GM12878 (cell line): Measurements from ENCODE around the gene STK16. TPM values are rescaled to one million over a fixed set of nuclear protein-coding genes. Genes with fewer than 3 reads are reported as not detected.
A peak's percentile ranks its signal among the peaks of the same experiment; 100 is the strongest.

ENCODE experiments used
- ATAC-seq: fragments of 200-7000 bp; cut with Tn5 transposase; 3 replicates; pipeline ENCODE4 v1.9.1; 2020; ENCODE audit warnings: mild to moderate bottlenecking, moderate library complexity
- BruUV-seq: library from RNA; stranded (reverse); fragments of 400-500 nt; replicated peaks from 2 replicates; lab custom pipeline; 2021; lab: Mats Ljungman, UMichigan
- CTCF ChIA-PET: fragments of 300-600 bp; sonication (Branson Sonifier 250); formaldehyde crosslinking; extraction: SDS; loops from one replicate; lab custom pipeline; 2021; ENCODE audit warnings: inconsistent platforms; lab: Yijun Ruan, JAX
- POLR2A ChIA-PET: fragments of 350-600 bp; formaldehyde crosslinking; extraction: SDS; loops from one replicate; lab custom pipeline; 2021; ENCODE audit warnings: inconsistent platforms; lab: Charles Lee
- RAD21 ChIA-PET: fragments of 300-600 bp; sonication (Branson Sonifier 250); formaldehyde crosslinking; loops from one replicate; lab custom pipeline; 2023; ENCODE audit warnings: antibody characterized with exemption; ENCODE audit not compliant: unreplicated experiment; lab: Charles Lee
- SMC1A ChIA-PET: fragments of 300-600 bp; sonication (Branson Sonifier 250); formaldehyde crosslinking; loops from one replicate; lab custom pipeline; 2023; ENCODE audit not compliant: unreplicated experiment, uncharacterized antibody; lab: Charles Lee
- DNase-seq: peaks from one replicate; pipeline ENCODE4 v3.0.0-alpha.2; 2011; ENCODE audit warnings: low read depth, low spot score
- FAIRE-seq: peaks from 3 replicates; lab custom pipeline; 2011; peaks lifted over from hg19 to GRCh38; lab: Jason Lieb, UNC
- H2AFZ ChIP-seq: 2 replicates; pipeline ENCODE4 v1.6.0; 2011; ENCODE audit warnings: low read depth, low read length, control low read depth; ENCODE audit not compliant: control insufficient read depth
- H3K27ac ChIP-seq: 2 replicates; pipeline ENCODE4 v1.5.1; 2011; ENCODE audit warnings: control low read depth; ENCODE audit not compliant: control insufficient read depth, insufficient read depth
- H3K27me3 ChIP-seq, 2 experiments: replicated peaks in 1 of 2; 2 replicates each; pipeline versions ENCODE4 v1.6.0 to v1.6.1; 2011; ENCODE audit warnings: low read length in 1 of 2; ENCODE audit not compliant: control insufficient read depth in 2 of 2, insufficient read depth in 2 of 2
- H3K36me3 ChIP-seq, 2 experiments: 2 replicates each; pipeline ENCODE4 v1.5.1; 2011; ENCODE audit warnings: low read length in 1 of 2; ENCODE audit not compliant: control insufficient read depth in 2 of 2, insufficient read depth in 2 of 2
- H3K4me1 ChIP-seq: 2 replicates; pipeline ENCODE4 v1.6.1; 2011; ENCODE audit warnings: mild to moderate bottlenecking, low read length, moderate library complexity, mixed read lengths; ENCODE audit not compliant: control insufficient read depth, insufficient read depth
- H3K4me2 ChIP-seq: 2 replicates; pipeline ENCODE4 v1.6.0; 2011; ENCODE audit warnings: control low read depth; ENCODE audit not compliant: control insufficient read depth, insufficient read depth
- H3K4me3 ChIP-seq: fragments of 200-600 bp; sonication (generic); 2 replicates; pipeline ENCODE4 v1.5.1; 2016
- H3K79me2 ChIP-seq: 2 replicates; pipeline ENCODE4 v1.6.0; 2011; ENCODE audit warnings: low read length; ENCODE audit not compliant: control insufficient read depth, insufficient read depth
- H3K9ac ChIP-seq: 2 replicates; pipeline ENCODE4 v1.8.0; 2011; ENCODE audit warnings: low read length, control low read depth, mixed read lengths; ENCODE audit not compliant: control insufficient read depth, insufficient read depth
- H3K9me3 ChIP-seq: replicated peaks from 3 replicates; pipeline ENCODE4 v1.5.1; 2011; ENCODE audit warnings: mild to moderate bottlenecking, low read length; ENCODE audit not compliant: control insufficient read depth, insufficient read depth
- H4K20me1 ChIP-seq: 2 replicates; pipeline ENCODE4 v1.6.0; 2011; ENCODE audit not compliant: control insufficient read depth, insufficient read depth
- POLR2A ChIP-seq: IDR thresholded peaks from 2 replicates; pipeline ENCODE4 v1.6.1; 2011; ENCODE audit warnings: low read depth, mild to moderate bottlenecking, low read length
- RUNX3 ChIP-seq: IDR thresholded peaks from 2 replicates; pipeline ENCODE4 v1.6.1; 2012; ENCODE audit warnings: low read length, inconsistent platforms
- STAT1 ChIP-seq: fragments of 450-650 bp; conservative IDR thresholded peaks from 2 replicates; pipeline ENCODE4 v1.6.1; 2014; ENCODE audit warnings: antibody characterized with exemption, mild to moderate bottlenecking
- ZNF622 ChIP-seq: fragments of 450-650 bp; IDR thresholded peaks from 2 replicates; pipeline ENCODE4 v1.6.1; 2017; ENCODE audit warnings: mild to moderate bottlenecking, inconsistent platforms
- WGBS: methylation state at CpG from one replicate; pipeline ENCODE4 v1.1.6; 2016; ENCODE audit warnings: low lambda C conversion rate; ENCODE audit not compliant: insufficient replicate concordance, insufficient coverage; ENCODE audit errors: missing lambda C conversion rate; 5-methylcytosine and 5-hydroxymethylcytosine counted together
- in situ Hi-C: fragments of 300-500 bp; cut with MboI; formaldehyde crosslinking; loops from 9 replicates; pipeline ENCODE4 v1.14.3; 2018; ENCODE audit warnings: mixed read lengths
- intact Hi-C: fragments of 100-400 bp; cut with micrococcal nuclease; formaldehyde crosslinking; loops from one replicate; pipeline ENCODE4 v1.14.2; 2022; ENCODE audit not compliant: unreplicated experiment
- polyA plus RNA-seq, 11 experiments: library from polyadenylated mRNA; depleted of rRNA in 4 of 11; unstranded in 6 of 11; stranded (reverse) in 5 of 11; fragments of >200 nt; fragmentation: Nextera tagmentation in 4 of 11; fragmentation: Illumina TruSeq in 1 of 11; extraction: Ambion mirVana in 4 of 11; extraction: Trizol in 1 of 11; gene quantifications; 1 replicate in 1 of 11; 2 replicates in 10 of 11; pipeline versions ENCODE4 v1.2.1 to v1.2.3, GENCODE V29; 2011 to 2016; ENCODE audit warnings: inconsistent platforms in 2 of 11, missing spikeins in 2 of 11, low read depth in 1 of 11
- total RNA-seq, 4 experiments: library from RNA; depleted of rRNA in 3 of 4; stranded (reverse); fragments of >200 nt in 3 of 4; fragmentation: Illumina TruSeq in 1 of 4; extraction: Trizol in 1 of 4; gene quantifications; 2 replicates each; pipeline versions ENCODE4 v1.2.1 to v1.2.3, GENCODE V29; 2013 to 2021
- TF ChIP-seq, protein P1 (sequence below): fragments of 450-650 bp; IDR thresholded peaks from 2 replicates; pipeline ENCODE4 v1.6.1; 2017; ENCODE audit warnings: mild to moderate bottlenecking, low read depth, inconsistent platforms; ENCODE audit not compliant: poor library complexity, severe bottlenecking
- TF ChIP-seq, protein P2 (sequence below): IDR thresholded peaks from 2 replicates; pipeline ENCODE4 v1.6.1; 2011; ENCODE audit warnings: borderline replicate concordance, low read depth, mild to moderate bottlenecking, moderate library complexity, low read length; ENCODE audit not compliant: insufficient read depth, poor library complexity, severe bottlenecking
- TF ChIP-seq, protein P3 (sequence below): fragments of 450-650 bp; conservative IDR thresholded peaks from 2 replicates; pipeline ENCODE4 v1.6.1; 2017; ENCODE audit warnings: mild to moderate bottlenecking, moderate library complexity

Gene STK16
- total and polyA plus RNA-seq, 10 of the 15 experiments (the other 5 are each of a cell fraction or from before 2014, with no cell fraction given), result 4.3 to 50.1 (median 17.9) TPM

DNA sequence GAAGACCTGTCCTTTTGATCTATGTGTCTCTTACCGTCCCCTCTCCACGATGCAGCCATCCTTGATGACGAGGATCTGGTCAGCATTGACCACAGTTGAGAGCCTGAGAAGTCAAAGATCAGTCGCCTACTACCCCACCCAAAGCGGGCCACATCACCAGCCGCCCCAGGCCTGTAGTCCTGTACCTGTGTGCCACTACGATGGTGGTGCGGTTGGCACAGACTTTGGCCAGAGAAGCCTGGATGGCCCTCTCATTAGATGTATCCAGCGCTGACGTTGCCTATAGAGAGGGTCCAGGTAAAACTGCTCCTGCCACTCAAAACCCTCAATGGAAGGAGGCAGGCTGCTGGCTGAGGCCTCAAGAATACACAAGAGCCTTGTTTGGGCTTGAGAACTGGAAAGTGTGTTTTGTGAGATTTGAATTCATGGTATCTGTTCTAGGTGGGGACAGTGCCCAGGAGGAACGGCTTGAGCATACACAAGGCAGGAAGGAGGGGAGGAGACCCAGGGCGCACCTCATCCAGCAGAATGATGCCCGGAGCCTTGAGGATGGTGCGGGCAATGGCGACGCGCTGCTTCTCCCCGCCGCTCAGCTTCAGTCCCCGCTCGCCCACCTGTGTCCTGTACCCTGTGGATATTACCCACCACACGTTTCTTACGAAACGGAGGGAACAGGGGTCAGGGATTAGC lies 34.9 kb upstream of the STK16 start:
- H4K20me1 ChIP-seq, result no peaks in the 10 kb centered on the region
- no peak overlapping the region for H3K27ac ChIP-seq
- peaks cover 8% of the 10 kb centered on the region for H3K4me1 ChIP-seq
- in situ Hi-C loops, result no loop called here
- 97% methylated on average over 24 of the region's 24 CpGs for WGBS
- TF ChIP-seq, protein P1, sequence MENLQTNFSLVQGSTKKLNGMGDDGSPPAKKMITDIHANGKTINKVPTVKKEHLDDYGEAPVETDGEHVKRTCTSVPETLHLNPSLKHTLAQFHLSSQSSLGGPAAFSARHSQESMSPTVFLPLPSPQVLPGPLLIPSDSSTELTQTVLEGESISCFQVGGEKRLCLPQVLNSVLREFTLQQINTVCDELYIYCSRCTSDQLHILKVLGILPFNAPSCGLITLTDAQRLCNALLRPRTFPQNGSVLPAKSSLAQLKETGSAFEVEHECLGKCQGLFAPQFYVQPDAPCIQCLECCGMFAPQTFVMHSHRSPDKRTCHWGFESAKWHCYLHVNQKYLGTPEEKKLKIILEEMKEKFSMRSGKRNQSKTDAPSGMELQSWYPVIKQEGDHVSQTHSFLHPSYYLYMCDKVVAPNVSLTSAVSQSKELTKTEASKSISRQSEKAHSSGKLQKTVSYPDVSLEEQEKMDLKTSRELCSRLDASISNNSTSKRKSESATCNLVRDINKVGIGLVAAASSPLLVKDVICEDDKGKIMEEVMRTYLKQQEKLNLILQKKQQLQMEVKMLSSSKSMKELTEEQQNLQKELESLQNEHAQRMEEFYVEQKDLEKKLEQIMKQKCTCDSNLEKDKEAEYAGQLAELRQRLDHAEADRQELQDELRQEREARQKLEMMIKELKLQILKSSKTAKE, result no peak
- TF ChIP-seq STAT1, result no peak
- TF ChIP-seq ZNF622, result no peak
- TF ChIP-seq POLR2A, result peak; percentile 25; the same call in 1 of the 2 replicates
- TF ChIP-seq, protein P2, sequence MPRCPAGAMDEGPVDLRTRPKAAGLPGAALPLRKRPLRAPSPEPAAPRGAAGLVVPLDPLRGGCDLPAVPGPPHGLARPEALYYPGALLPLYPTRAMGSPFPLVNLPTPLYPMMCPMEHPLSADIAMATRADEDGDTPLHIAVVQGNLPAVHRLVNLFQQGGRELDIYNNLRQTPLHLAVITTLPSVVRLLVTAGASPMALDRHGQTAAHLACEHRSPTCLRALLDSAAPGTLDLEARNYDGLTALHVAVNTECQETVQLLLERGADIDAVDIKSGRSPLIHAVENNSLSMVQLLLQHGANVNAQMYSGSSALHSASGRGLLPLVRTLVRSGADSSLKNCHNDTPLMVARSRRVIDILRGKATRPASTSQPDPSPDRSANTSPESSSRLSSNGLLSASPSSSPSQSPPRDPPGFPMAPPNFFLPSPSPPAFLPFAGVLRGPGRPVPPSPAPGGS, result no peak
- TF ChIP-seq RUNX3, result no peak
- TF ChIP-seq, protein P3, sequence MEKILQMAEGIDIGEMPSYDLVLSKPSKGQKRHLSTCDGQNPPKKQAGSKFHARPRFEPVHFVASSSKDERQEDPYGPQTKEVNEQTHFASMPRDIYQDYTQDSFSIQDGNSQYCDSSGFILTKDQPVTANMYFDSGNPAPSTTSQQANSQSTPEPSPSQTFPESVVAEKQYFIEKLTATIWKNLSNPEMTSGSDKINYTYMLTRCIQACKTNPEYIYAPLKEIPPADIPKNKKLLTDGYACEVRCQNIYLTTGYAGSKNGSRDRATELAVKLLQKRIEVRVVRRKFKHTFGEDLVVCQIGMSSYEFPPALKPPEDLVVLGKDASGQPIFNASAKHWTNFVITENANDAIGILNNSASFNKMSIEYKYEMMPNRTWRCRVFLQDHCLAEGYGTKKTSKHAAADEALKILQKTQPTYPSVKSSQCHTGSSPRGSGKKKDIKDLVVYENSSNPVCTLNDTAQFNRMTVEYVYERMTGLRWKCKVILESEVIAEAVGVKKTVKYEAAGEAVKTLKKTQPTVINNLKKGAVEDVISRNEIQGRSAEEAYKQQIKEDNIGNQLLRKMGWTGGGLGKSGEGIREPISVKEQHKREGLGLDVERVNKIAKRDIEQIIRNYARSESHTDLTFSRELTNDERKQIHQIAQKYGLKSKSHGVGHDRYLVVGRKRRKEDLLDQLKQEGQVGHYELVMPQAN, result no peak
- TF ChIP-seq, all 136 proteins: peak for 1
- ChIA-PET CTCF (interaction anchor here (0.6 kb wide), 1 partner anchor 67 kb away, joined by 3 read pairs; no protein-coding TSS in a partner anchor), RAD21 (interaction anchor here (1.9 kb wide), 1 partner anchor 34 kb away, joined by 5 read pairs; the partner anchor contains the start of gene CNPPD1), POLR2A (interaction anchor here (0.5 to 1.0 kb wide), 2 partner anchors 19 to 34 kb away, joined by 4 read pairs; partner anchors contain the start of gene CNPPD1), SMC1A (no interaction called here)
- H3K9ac ChIP-seq, result no peak overlapping the region
- intact Hi-C loops, result no loop called here
- H3K4me3 ChIP-seq, result no peak overlapping the region
- no peaks in the 10 kb centered on the region; the same call in 1 of the 2 replicates for H3K79me2 ChIP-seq
- H3K4me2 ChIP-seq, result no peak overlapping the region
- no peak for FAIRE-seq
- peaks cover 0 to 12% of the 10 kb centered on the region in 2 experiments; a peak in 3 of 4 replicates for H3K36me3 ChIP-seq
- no peaks in the 10 kb centered on the region for H3K27me3 ChIP-seq
- no peak for ATAC-seq
- no peaks in the 10 kb centered on the region for H3K9me3 ChIP-seq
- no peak overlapping the region for H2AFZ ChIP-seq
- no TSS peak for BruUV-seq
- DNase-seq, result no peak
